T1000 (cell line): ENCODE results near the gene EXO5.
"Not testable (repeated sequence)": the region's sequence is repeated elsewhere in the genome, so short reads cannot be mapped to it uniquely, and the experiment has no call there.

Experiments used
- DNase-seq: peaks from one replicate; lab custom pipeline; 2025; ENCODE audit warnings: mixed read lengths; lab: John Stamatoyannopoulos, UW

EXO5 gene

DNA sequence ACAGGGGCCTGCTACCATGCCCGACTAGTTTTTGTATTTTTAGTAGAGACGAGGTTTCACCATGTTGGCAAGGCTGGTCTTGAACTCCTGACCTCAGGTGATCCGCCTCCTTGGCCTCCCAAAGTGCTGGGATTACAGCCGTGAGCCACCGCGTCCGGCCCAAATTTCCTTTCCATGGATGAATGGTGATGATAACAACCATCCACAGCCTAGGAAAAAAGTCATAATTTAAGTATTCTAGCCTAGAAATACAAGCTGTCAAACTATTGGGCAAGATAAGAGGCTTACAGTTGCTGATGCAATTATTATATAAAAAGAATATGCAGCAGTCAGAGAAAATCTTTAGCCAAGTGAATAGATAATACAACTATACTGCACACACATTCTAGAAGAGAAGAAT lies 46.2 kb downstream of the EXO5 start:
- not testable (repeated sequence) for DNase-seq

DNA sequence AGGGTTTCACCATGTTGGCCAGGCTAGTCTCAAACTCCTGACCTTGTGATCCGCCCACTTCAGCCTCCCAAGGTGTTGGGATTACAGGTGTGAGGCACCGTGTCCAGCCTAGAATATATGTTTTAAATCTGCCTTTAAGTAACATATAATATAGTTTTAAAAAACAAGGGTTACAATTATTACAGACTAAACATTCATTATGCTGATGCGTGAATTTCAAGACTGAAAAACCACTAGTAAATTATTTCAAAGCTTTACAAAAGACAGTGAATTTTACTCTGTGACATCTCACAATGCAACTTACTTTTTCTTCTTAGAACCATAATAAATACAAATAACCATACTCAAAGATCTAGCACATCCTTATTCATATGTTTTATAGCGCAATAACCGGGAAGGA lies 47.6 kb downstream of the EXO5 start:
- DNase-seq: no peak

DNA sequence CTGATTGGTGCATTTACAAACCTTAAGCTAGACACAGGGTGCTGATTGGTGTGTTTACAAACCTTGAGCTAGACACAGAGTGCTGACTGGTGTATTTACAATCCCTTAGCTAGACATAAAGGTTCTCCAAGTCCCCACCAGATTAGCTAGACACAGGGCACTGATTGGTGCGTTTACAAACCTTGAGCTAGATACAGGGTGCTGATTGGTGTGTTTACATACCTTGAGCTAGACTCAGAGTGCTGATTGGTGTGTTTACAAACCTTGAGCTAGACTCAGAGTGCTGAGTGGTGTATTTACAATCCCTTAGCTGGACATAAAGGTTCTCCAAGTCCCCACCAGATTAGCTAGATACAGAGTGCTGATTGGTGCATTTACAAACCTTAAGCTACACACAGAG lies 49.7 kb downstream of the EXO5 start:
- DNase-seq: not testable (repeated sequence)

DNA sequence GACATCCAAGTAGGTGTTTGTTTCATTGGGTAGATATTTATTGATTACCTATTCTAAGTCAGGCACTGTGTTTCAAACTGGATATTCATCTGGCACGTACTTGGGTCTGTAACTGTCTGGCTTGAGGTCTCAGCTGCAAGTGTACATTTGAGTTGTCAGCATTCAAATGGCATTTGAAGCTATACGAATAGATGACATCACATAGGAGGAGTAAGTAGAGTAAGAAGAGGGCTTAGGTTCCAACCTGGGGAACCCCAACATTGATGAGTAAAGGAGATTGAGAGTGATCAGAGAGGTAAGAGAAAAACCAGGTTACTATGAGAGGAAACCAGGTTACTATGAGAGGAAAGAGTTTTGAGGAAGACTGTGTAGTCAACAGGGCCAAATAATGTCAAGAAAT lies 53.6 kb downstream of the EXO5 start:
- no peak for DNase-seq

DNA sequence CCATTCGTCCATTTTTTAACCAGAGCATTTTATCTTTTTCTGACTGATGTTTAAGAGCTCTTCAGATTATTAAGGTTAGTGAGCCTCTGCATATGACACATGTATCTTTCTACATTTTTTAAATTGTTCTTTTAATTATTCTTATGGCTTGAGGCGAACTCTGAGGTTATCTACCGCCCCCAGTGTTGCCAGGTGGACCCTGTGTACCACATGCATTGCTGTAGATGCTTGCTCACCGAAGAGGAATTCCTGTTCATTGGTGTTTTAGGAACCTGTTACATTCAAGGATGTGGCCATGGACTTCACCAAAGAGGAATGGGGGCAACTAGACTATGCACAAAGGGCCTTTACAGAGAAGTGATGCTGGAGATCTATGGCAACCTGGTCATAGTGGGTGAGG lies 54.7 kb downstream of the EXO5 start:
- DNase-seq: no peak

DNA sequence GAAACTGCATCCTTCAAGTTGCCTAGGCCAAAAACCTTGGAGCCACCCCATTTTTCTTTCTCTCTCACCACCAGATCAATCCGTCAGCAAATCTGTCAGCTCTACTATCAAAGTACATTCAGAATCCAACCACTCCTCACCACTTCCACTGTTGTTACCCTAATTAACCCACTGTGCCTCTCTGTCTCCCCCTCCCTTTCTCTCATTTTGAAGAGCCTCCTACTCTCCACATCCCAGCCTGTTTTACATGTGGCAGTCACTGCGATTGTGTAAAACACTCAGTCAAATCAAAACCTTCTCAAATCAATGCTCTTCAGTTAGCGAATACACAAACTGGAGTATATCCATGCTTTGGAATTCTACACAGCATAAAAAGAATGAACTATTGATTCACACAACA lies 55.9 kb downstream of the EXO5 start:
- DNase-seq: no peak

DNA sequence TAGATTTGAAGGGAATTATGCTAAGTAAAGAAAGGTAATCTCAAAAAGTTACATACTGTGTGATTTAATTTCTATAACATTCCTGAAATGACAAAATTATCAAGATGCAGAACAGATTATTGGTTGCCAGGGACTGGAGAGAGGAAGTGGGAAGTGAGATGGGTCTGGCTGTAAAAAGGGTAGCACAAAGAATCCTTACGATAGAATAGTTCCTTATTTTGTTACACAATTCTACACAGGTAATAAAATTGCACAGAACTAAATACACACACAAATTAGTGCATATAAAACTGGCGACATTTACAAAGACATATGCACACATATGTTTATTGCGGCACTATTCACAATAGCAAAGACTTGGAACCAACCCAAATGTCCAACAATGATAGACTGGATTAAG lies 56.3 kb downstream of the EXO5 start:
- DNase-seq: no peak
